Activated naive CD8-positive, alpha-beta T cell treated with anti-CD3 and anti-CD28 coated beads, Interleukin-2, amount 50 U/mL, for 16 hours (primary cell): ENCODE measurements around the gene SELENOP.
"Not testable (repeated sequence)": the region's sequence is repeated elsewhere in the genome, so short reads cannot be mapped to it uniquely, and the experiment has no call there.

Experiments
- DNase-seq: peaks from one replicate; pipeline ENCODE4 v3.0.0-alpha.2; 2020; ENCODE audit warnings: low read depth, low spot score

Gene SELENOP

GRCh38 chr5:42811591-42812446 lies at the start of gene SELENOP:
Gene SELENOP (minus strand): TSS chr5:42811892. CDS start chr5:42808353, 3,539 bp downstream.
- DNase-seq: no peak

GRCh38 chr5:42858687-42859086 lies 47.0 kb upstream of the SELENOP start:
- no peak for DNase-seq

GRCh38 chr5:42858031-42858643 lies 46.4 kb upstream of the SELENOP start:
- DNase-seq: no peak

GRCh38 chr5:42855811-42856210 lies 44.1 kb upstream of the SELENOP start:
- DNase-seq: no peak

- no peak for DNase-seq
Measured at GRCh38 chr5:42855386-42855785, 43.7 kb upstream of the SELENOP start.

GRCh38 chr5:42854795-42855194 lies 43.1 kb upstream of the SELENOP start:
- DNase-seq: no peak

GRCh38 chr5:42852826-42853225 lies 41.1 kb upstream of the SELENOP start:
- no peak for DNase-seq

GRCh38 chr5:42851481-42851880 lies 39.8 kb upstream of the SELENOP start:
- no peak for DNase-seq

GRCh38 chr5:42848545-42848944 lies 36.9 kb upstream of the SELENOP start:
- no peak for DNase-seq

- DNase-seq: not testable (repeated sequence)
Measured at GRCh38 chr5:42844408-42844807, 32.7 kb upstream of the SELENOP start.

GRCh38 chr5:42843675-42844292 lies 32.1 kb upstream of the SELENOP start:
- no peak for DNase-seq

- DNase-seq: no peak
Measured at GRCh38 chr5:42842921-42843641, 31.4 kb upstream of the SELENOP start.

- no peak for DNase-seq
Measured at GRCh38 chr5:42840842-42841567, 29.3 kb upstream of the SELENOP start.

GRCh38 chr5:42840269-42840668 lies 28.6 kb upstream of the SELENOP start:
- DNase-seq: no peak

- no peak for DNase-seq
Measured at GRCh38 chr5:42839196-42839595, 27.5 kb upstream of the SELENOP start.

- DNase-seq: no peak
Measured at GRCh38 chr5:42837601-42838000, 25.9 kb upstream of the SELENOP start.

- no peak for DNase-seq
Measured at GRCh38 chr5:42836070-42836769, 24.5 kb upstream of the SELENOP start.

GRCh38 chr5:42832060-42832459 lies 20.4 kb upstream of the SELENOP start:
- no peak for DNase-seq

- DNase-seq: no peak
Measured at GRCh38 chr5:42830924-42831323, 19.2 kb upstream of the SELENOP start.

- no peak for DNase-seq
Measured at GRCh38 chr5:42828671-42829070, 17.0 kb upstream of the SELENOP start.
